HPDE6-E6E7 (cell line): ENCODE results near the gene GJA9.
"Not testable (repeated sequence)": the region's sequence is repeated elsewhere in the genome, so short reads cannot be mapped to it uniquely, and the experiment has no call there.

Experiments
- DNase-seq: peaks from one replicate; pipeline ENCODE4 v3.0.0; 2011; ENCODE audit warnings: missing footprints; ENCODE audit errors: extremely low spot score

GJA9 gene

GRCh38 chr1:38881487-38881886 lies at the start of gene GJA9:
Gene GJA9 (minus strand): TSS chr1:38881587. CDS start chr1:38876098, 5,489 bp downstream.
- no peak for DNase-seq

DNA sequence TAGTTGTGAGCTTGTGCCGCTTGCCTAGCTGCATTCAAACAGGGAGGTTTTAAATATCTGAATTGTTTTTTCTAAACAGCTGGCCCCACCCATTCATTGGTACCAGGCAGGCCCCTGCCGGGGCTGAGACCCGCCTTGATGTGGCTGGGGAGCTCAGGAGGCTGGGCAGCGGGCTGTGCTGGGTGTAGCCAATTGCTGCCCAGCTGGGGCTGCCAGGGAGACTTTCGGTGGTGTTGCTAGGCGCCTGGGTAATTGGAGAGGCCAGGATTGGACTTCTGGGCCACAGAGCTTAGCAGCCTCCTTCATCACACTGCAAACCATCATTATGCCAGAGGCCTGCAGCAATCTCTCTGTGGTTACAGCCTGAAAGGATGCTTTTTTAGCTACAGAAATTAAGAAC lies 48.1 kb upstream of the GJA9 start:
- DNase-seq: no peak

DNA sequence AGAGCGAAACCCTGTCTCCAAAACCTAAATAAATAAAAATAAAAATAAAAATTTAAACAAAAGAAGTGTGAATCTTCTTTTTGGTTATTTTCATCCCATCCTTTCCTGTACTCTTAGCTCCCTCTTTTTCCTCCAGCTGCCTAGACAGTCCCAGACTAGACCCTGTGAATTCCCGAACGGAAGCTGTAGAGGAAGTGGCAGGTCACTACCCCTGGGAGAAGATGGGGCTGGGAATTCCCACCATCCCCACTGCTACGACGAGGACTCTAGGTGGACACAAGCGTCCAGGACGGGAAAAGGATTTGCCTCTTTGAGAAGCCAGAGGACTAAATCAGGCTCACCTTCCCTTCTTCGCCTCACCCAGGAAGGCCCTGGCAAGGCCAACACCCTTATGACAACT lies 47.7 kb upstream of the GJA9 start:
- no peak for DNase-seq

DNA sequence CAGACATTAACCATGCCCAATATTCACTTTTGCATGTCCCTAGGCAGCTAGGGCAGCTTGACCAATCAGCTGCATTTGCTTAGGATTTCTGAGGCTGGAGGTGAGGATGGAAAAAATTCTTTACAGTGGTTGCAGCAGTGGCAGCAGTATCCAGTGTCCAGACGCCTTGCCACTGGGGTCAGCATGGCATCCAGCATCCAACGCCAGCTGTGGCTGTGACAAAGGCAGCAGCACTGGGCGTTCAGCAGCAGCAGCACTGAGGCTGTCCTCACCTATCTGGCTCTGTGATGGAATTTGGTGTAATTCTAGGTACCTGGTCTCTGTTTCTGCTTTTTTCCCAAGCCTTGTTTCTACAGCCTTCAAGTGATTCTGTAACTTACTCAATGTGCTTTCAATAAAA lies 44.7 kb upstream of the GJA9 start:
- no peak for DNase-seq

- no peak for DNase-seq
Measured at GRCh38 chr1:38925391-38925790, 44.0 kb upstream of the GJA9 start.

DNA sequence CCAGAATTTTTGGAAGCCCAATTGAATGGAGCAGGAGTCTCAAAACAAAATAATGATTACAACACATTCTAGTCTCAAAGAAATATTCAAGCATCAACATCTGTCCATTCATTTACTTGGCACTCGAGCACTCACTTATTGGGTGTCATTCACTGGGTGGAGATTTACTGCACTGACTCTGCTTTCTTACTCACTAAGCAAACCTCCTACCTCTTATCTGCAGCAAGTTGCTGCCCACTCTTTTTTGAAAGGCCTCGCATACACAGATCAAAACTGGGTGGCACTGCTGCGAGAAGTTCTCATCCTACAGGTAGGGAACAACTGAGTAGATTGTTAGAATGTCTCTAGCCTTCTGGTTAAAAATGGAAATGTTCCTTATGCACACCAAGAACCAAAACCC lies 42.2 kb upstream of the GJA9 start:
- no peak for DNase-seq

DNA sequence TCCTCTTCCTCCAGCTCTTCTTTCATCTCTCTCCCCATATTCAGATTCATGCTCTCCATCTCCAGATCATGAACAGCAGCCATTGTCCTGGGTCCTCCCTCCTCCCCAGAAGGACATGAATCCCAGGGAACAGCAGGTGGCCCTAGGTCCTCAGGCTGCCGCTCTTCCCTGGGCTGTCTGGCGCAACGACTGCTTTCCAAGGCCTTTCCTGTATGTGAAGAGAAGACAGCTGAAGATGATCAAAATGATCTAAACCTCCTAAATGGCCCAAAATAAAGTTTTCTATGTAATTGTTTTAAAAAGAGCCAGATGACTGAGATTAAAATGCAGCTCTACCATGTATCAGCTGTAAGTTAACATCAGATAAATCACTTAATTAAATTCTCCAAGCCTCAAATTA lies 37.7 kb upstream of the GJA9 start:
- no peak for DNase-seq

DNA sequence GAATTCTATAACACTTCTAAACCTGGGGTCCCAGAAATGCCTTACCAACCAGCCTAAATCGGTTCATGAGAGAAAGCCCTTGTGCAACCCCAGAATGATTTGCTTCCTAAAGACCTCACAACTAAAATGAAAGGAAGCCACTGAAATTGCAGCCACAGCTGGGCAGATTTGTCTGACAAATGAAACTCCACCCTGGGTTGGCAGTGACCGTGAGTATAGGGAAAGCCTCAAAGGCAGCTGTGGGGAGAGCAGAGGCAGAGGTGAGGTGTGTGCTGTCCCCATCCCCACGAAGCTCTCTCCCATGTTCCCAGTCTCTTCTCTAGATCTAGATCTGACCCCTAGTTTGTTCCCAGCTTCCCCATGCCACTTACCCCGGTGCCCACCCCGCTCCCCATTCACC lies 37.2 kb upstream of the GJA9 start:
- DNase-seq: no peak

GRCh38 chr1:38917772-38918171 lies 36.4 kb upstream of the GJA9 start:
- DNase-seq: no peak

DNA sequence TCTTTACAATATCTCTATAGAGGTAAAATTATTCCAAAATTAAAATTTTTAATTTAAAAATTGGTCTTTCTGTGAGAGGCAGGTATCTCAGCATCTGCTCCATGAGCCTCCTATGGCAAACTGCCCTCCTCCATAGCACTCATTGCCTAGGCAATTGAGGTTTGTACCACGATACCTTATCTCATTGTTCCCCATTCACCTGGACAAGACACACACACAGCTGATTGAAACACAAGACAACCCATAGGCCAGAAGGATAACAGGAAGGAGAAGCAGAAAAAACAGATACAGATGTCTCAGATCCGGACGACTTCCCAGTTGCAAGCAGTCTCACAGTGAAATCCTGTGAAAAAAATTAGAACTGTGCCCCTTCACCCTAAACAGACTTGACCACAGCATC lies 36.0 kb upstream of the GJA9 start:
- no peak for DNase-seq

- DNase-seq: no peak
Measured at GRCh38 chr1:38915352-38915948, 34.1 kb upstream of the GJA9 start.

DNA sequence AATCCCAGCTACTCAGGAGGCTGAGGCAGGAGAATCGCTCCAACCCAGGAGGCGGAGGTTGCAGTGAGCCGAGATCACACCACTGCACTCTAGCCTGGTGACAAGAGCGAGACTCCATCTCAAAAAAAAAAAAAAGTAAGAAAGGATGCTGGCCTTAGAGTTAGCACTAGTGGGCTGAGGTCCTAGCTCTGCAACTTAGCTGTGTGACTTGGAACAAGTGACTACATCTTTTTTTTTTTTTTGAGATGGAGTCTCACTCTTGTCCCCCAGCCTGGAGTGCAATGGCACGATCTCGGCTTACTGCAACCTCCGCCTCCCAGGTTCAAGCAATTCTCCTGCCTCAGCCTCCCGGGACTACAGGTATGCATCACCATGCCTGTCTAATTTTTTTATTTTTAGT lies 33.5 kb upstream of the GJA9 start:
- DNase-seq: not testable (repeated sequence)

DNA sequence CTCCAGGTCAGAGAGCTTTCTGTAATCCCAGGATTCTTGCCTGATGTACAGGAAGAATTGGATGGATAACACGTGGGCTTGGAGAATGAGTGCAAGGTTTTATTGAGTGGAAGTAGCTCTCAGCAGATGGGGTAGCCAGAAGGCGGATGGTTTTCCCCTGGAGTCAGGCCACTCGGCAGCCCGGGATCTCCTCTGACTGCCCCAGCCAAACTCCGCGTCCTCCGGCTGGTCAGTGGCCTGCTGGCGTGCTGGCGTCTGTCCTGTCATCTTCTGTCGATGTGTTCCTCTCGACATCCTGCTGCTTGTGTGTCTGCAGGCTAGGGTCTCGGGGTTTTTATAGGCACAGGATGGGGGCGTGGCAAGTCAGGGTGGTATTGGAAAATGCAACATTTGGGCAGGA lies 27.4 kb upstream of the GJA9 start:
- no peak for DNase-seq

- no peak for DNase-seq
Measured at GRCh38 chr1:38905985-38906384, 24.6 kb upstream of the GJA9 start.

GRCh38 chr1:38899560-38899959 lies 18.2 kb upstream of the GJA9 start:
- DNase-seq: no peak

DNA sequence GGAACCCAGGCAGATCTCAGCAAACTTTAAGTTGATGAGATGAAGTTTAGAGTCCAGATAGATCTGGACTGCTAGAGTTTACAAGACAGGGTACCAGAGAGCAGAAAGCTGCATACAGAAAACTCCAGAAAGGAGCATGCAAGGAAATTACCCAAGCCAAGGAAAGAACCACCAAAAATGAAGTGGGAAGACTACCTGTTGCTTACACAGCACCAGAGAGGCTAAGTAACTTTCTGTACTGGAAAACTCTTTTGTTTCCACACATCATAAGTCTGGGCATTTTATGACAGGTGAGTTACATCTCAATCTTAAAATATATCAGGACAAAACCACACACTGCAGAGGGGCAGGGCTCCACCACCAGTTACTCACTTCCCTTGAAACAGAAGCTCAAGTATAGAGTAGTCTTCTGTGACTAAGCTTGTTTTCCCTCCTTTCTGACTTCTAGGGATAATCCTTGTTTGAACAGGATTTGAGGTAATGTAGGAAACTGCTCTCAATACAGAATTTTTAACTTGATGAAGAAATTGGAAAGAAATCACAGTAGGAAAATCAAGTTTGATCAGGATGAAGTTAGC lies 17.4 kb upstream of the GJA9 start:
- DNase-seq: peak; percentile 21

- no peak for DNase-seq
Measured at GRCh38 chr1:38896169-38896568, 14.8 kb upstream of the GJA9 start.

- DNase-seq: no peak
Measured at GRCh38 chr1:38892976-38893375, 11.6 kb upstream of the GJA9 start.

GRCh38 chr1:38891753-38892152 lies 10.4 kb upstream of the GJA9 start:
- DNase-seq: no peak

- no peak for DNase-seq
Measured at GRCh38 chr1:38889589-38889988, 8.2 kb upstream of the GJA9 start.

- no peak for DNase-seq
Measured at GRCh38 chr1:38888423-38889333, 7.3 kb upstream of the GJA9 start.

GRCh38 chr1:38885092-38885491 lies 3.7 kb upstream of the GJA9 start:
- no peak for DNase-seq

DNA sequence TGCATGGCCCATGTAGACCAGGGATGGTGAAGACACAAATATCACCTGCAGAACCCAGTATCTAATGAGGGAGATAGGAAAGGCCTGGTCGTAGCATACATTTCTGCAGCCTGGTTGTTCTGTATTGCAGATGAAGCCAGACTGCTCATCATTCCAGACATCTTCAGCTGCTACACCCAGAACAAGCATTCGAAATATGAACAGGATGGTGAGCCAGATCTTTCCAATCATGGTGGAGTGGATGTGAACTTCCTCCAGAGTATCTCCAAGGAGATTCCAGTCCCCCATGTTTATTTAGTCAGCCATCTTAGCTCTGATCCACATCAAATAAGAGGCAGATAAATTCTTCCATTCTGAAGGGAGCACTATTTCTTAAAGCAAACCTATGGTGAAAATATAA lies 5.6 kb downstream of the GJA9 start:
- no peak for DNase-seq
